MM.1S (cell line): ENCODE data around the gene SLC8A1.
A peak's percentile ranks its signal among the peaks of the same experiment; 100 is the strongest.

Experiments used
- DNase-seq: peaks from one replicate; pipeline ENCODE4 v3.0.0-alpha.2; 2015
- H2AFZ ChIP-seq: fragments of 300-600 bp; sonication (generic); 2 replicates; pipeline ENCODE4 v1.6.0; 2016; ENCODE audit warnings: antibody characterized with exemption, low read length
- H3F3A ChIP-seq: fragments of 300-600 bp; sonication (generic); 2 replicates; pipeline ENCODE4 v1.6.1; 2016; ENCODE audit warnings: mild to moderate bottlenecking, antibody characterized with exemption, low read length, moderate library complexity, mixed read lengths; ENCODE audit not compliant: insufficient read depth
- H3K27ac ChIP-seq: fragments of 300-600 bp; sonication (generic); 2 replicates; pipeline ENCODE4 v1.5.1; 2016; ENCODE audit warnings: mild to moderate bottlenecking, low read length
- H3K27me3 ChIP-seq: fragments of 300-600 bp; sonication (generic); replicated peaks from 2 replicates; pipeline ENCODE4 v1.6.0; 2016; ENCODE audit warnings: low read length; ENCODE audit not compliant: insufficient read depth
- H3K36me3 ChIP-seq: fragments of 300-600 bp; sonication (generic); replicated peaks from 2 replicates; pipeline ENCODE4 v1.6.1; 2016; ENCODE audit warnings: mild to moderate bottlenecking, low read length, mixed read lengths; ENCODE audit not compliant: insufficient read depth
- H3K4me1 ChIP-seq: fragments of 300-600 bp; sonication (generic); 2 replicates; pipeline ENCODE4 v1.6.1; 2016; ENCODE audit warnings: low read length, mixed read lengths
- H3K4me2 ChIP-seq: fragments of 300-600 bp; sonication (generic); 2 replicates; pipeline ENCODE4 v1.6.0; 2016; ENCODE audit warnings: low read depth, low read length
- H3K4me3 ChIP-seq: fragments of 300-600 bp; sonication (generic); 2 replicates; pipeline ENCODE4 v1.5.1; 2016; ENCODE audit warnings: low read length, mixed read lengths
- H3K79me2 ChIP-seq: fragments of 300-600 bp; sonication (generic); 2 replicates; pipeline ENCODE4 v1.6.1; 2016; ENCODE audit warnings: mixed run types, low read length, mixed read lengths
- H3K9ac ChIP-seq: fragments of 300-600 bp; sonication (generic); 2 replicates; pipeline ENCODE4 v1.6.1; 2016; ENCODE audit warnings: low read length, mixed read lengths
- H3K9me2 ChIP-seq: fragments of 300-600 bp; sonication (generic); replicated peaks from 2 replicates; pipeline ENCODE4 v1.6.1; 2016; ENCODE audit warnings: mild to moderate bottlenecking, low read length, mixed read lengths; ENCODE audit not compliant: insufficient read depth
- H3K9me3 ChIP-seq: fragments of 300-600 bp; sonication (generic); replicated peaks from 2 replicates; pipeline ENCODE4 v1.6.1; 2016; ENCODE audit warnings: mild to moderate bottlenecking, low read length, mixed read lengths; ENCODE audit not compliant: insufficient read depth
- H4K20me1 ChIP-seq: fragments of 300-600 bp; sonication (generic); 2 replicates; pipeline ENCODE4 v1.6.1; 2016; ENCODE audit warnings: mild to moderate bottlenecking, low read length, moderate library complexity, mixed read lengths; ENCODE audit not compliant: insufficient read depth
- EZH2 ChIP-seq: fragments of 300-600 bp; sonication (generic); optimal IDR thresholded peaks from 2 replicates; pipeline ENCODE3; 2017; ENCODE audit warnings: low read depth, mild to moderate bottlenecking, antibody characterized with exemption, low read length, mixed read lengths
- EZH2phosphoT487 ChIP-seq: fragments of 300-600 bp; sonication (generic); IDR thresholded peaks from 2 replicates; pipeline ENCODE4 v1.6.1; 2018; ENCODE audit warnings: antibody characterized with exemption, low read length
- TF ChIP-seq, protein P1 (sequence below): fragments of 300-600 bp; sonication (generic); IDR thresholded peaks from 2 replicates; pipeline ENCODE4 v1.5.1; 2016; ENCODE audit warnings: antibody characterized with exemption, low read length, mixed read lengths

The SLC8A1 gene

GRCh38 chr2:40285391-40285790, 166.5 kb downstream of the SLC8A1 start:
- Histone ChIP-seq H3K9ac (no peak overlapping the region), H4K20me1 (no peaks in the 10 kb centered on the region), H3K4me3 (no peak overlapping the region), H3K4me2 (no peak overlapping the region), H3K27me3 (no peaks in the 10 kb centered on the region), H3K4me1 (peaks cover 22% of the 10 kb centered on the region), H3K9me2 (no peaks in the 10 kb centered on the region), H3K36me3 (no peaks in the 10 kb centered on the region), H3F3A (peaks cover 19% of the 10 kb centered on the region), H3K9me3 (no peaks in the 10 kb centered on the region), H3K27ac (no peak overlapping the region), H3K79me2 (no peaks in the 10 kb centered on the region), H2AFZ (no peak overlapping the region)
- TF ChIP-seq, protein P1, sequence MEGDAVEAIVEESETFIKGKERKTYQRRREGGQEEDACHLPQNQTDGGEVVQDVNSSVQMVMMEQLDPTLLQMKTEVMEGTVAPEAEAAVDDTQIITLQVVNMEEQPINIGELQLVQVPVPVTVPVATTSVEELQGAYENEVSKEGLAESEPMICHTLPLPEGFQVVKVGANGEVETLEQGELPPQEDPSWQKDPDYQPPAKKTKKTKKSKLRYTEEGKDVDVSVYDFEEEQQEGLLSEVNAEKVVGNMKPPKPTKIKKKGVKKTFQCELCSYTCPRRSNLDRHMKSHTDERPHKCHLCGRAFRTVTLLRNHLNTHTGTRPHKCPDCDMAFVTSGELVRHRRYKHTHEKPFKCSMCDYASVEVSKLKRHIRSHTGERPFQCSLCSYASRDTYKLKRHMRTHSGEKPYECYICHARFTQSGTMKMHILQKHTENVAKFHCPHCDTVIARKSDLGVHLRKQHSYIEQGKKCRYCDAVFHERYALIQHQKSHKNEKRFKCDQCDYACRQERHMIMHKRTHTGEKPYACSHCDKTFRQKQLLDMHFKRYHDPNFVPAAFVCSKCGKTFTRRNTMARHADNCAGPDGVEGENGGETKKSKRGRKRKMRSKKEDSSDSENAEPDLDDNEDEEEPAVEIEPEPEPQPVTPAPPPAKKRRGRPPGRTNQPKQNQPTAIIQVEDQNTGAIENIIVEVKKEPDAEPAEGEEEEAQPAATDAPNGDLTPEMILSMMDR: no peak
- TF ChIP-seq EZH2phosphoT487: no peak
- TF ChIP-seq EZH2: no peak
- DNase-seq: no peak

- DNase-seq: no peak
- Histone ChIP-seq H3K4me2 (no peak overlapping the region), H3K4me1 (peaks cover 23% of the 10 kb centered on the region)
These were observed 167.1 kb downstream of the SLC8A1 start for GRCh38 chr2:40284797-40285196.

GRCh38 chr2:40283111-40283909, 168.6 kb downstream of the SLC8A1 start:
- no peak overlapping the region for H3K4me3 ChIP-seq
- no peaks in the 10 kb centered on the region for H3K36me3 ChIP-seq
- TF ChIP-seq EZH2phosphoT487: no peak
- TF ChIP-seq, protein P1: no peak
- TF ChIP-seq EZH2: no peak
- H3K9me2 ChIP-seq: no peaks in the 10 kb centered on the region
- peaks cover 23% of the 10 kb centered on the region for H3K4me1 ChIP-seq
- peaks cover 20% of the 10 kb centered on the region for H3F3A ChIP-seq
- DNase-seq: no peak
- H3K79me2 ChIP-seq: no peaks in the 10 kb centered on the region
- H4K20me1 ChIP-seq: no peaks in the 10 kb centered on the region
- no peak overlapping the region; the same call in 1 of the 2 replicates for H2AFZ ChIP-seq
- no peaks in the 10 kb centered on the region for H3K9me3 ChIP-seq
- H3K27me3 ChIP-seq: no peaks in the 10 kb centered on the region
- H3K27ac ChIP-seq: no peak overlapping the region
- no peak overlapping the region for H3K9ac ChIP-seq
- peak overlapping the region; percentile 68; the same call in 1 of the 2 replicates for H3K4me2 ChIP-seq

More at GRCh38 chr2:40284797-40285196, 167.1 kb downstream of the SLC8A1 start:
- H3K9me2 ChIP-seq: no peaks in the 10 kb centered on the region
- H3K27ac ChIP-seq: no peak overlapping the region
- no peaks in the 10 kb centered on the region for H4K20me1 ChIP-seq
- H3K27me3 ChIP-seq: no peaks in the 10 kb centered on the region
- H2AFZ ChIP-seq: no peak overlapping the region
- peaks cover 20% of the 10 kb centered on the region for H3F3A ChIP-seq
- no peak overlapping the region for H3K4me3 ChIP-seq
- H3K36me3 ChIP-seq: no peaks in the 10 kb centered on the region
- TF ChIP-seq, protein P1: no peak
- no peak for TF ChIP-seq EZH2
- TF ChIP-seq EZH2phosphoT487: no peak
- no peaks in the 10 kb centered on the region for H3K9me3 ChIP-seq
- no peaks in the 10 kb centered on the region for H3K79me2 ChIP-seq
- no peak overlapping the region for H3K9ac ChIP-seq
